Measurements from ENCODE around the gene TSPAN7. TPM values are rescaled to one million over a fixed set of nuclear protein-coding genes. Genes with fewer than 3 reads are reported as not detected.

Gene TSPAN7
- total RNA-seq, 1 donor from 2014 or later: 37.8 TPM

- DNase-seq: no peak
These were observed 34.5 kb downstream of the TSPAN7 start for GRCh38 chrX:38595801-38596200.

GRCh38 chrX:38596939-38597338 is 35.6 kb downstream of the TSPAN7 start:
- no peak for DNase-seq

GRCh38 chrX:38599796-38600755 is 38.7 kb downstream of the TSPAN7 start:
- peak; percentile 34 for DNase-seq

- DNase-seq: no peak
These were observed 40.5 kb downstream of the TSPAN7 start for GRCh38 chrX:38601866-38602265.

- no peak for DNase-seq
These were observed 45.5 kb downstream of the TSPAN7 start for GRCh38 chrX:38606821-38607220.

- DNase-seq: no peak
These were observed 46.6 kb downstream of the TSPAN7 start for GRCh38 chrX:38607976-38608375.

GRCh38 chrX:38610849-38611248 is 49.5 kb downstream of the TSPAN7 start:
- no peak for DNase-seq

- DNase-seq: peak; percentile 41
These were observed 50.9 kb downstream of the TSPAN7 start for GRCh38 chrX:38612281-38612680.

- no peak for DNase-seq
These were observed 53.1 kb downstream of the TSPAN7 start for GRCh38 chrX:38614485-38614884.

GRCh38 chrX:38616904-38617303 is 55.6 kb downstream of the TSPAN7 start:
- DNase-seq: no peak

GRCh38 chrX:38618180-38618579 is 56.8 kb downstream of the TSPAN7 start:
- DNase-seq: no peak

GRCh38 chrX:38620623-38621022 is 59.3 kb downstream of the TSPAN7 start:
- DNase-seq: no peak

GRCh38 chrX:38626296-38626695 is 65.0 kb downstream of the TSPAN7 start:
- no peak for DNase-seq

GRCh38 chrX:38627683-38628082 is 66.3 kb downstream of the TSPAN7 start:
- no peak for DNase-seq

- no peak for DNase-seq
These were observed 67.2 kb downstream of the TSPAN7 start for GRCh38 chrX:38628587-38628986.

GRCh38 chrX:38632516-38632915 is 71.2 kb downstream of the TSPAN7 start:
- no peak for DNase-seq

- no peak for DNase-seq
These were observed 73.3 kb downstream of the TSPAN7 start for GRCh38 chrX:38634665-38635064.

- DNase-seq: peak; percentile 63
These were observed 75.8 kb downstream of the TSPAN7 start for GRCh38 chrX:38636949-38637819.

- no peak for DNase-seq
These were observed 77.7 kb downstream of the TSPAN7 start for GRCh38 chrX:38638952-38639529.

GRCh38 chrX:38639730-38640129 is 78.4 kb downstream of the TSPAN7 start:
- no peak for DNase-seq

GRCh38 chrX:38641197-38641596 is 79.9 kb downstream of the TSPAN7 start:
- no peak for DNase-seq

- no peak for DNase-seq
These were observed 82.6 kb downstream of the TSPAN7 start for GRCh38 chrX:38643903-38644302.

GRCh38 chrX:38646129-38646528 is 84.8 kb downstream of the TSPAN7 start:
- no peak for DNase-seq
